A549 (cell line): Measurements from ENCODE around the gene ADI1. TPM values are rescaled to one million over a fixed set of nuclear protein-coding genes. Genes with fewer than 3 reads are reported as not detected.

ENCODE experiments used
- ATAC-seq, 2 experiments: fragments of 200-7000 bp in 1 of 2; fragments of >200 bp in 1 of 2; cut with Nextera tagmentation in 1 of 2; cut with Tn5 transposase in 1 of 2; 3 replicates each; pipeline versions ENCODE4 v1.8.0 to v1.9.1; 2018 to 2020; ENCODE audit warnings: mild to moderate bottlenecking in 1 of 2, moderate library complexity in 1 of 2
- CTCF ChIA-PET: fragments of 300-600 bp; sonication (Branson Sonifier 250); formaldehyde crosslinking; extraction: SDS; loops from one replicate; lab custom pipeline; 2021; ENCODE audit warnings: antibody characterized with exemption, inconsistent platforms; lab: Yijun Ruan, JAX
- POLR2A ChIA-PET: fragments of 350-600 bp; formaldehyde crosslinking; extraction: SDS; loops from one replicate; lab custom pipeline; 2021; ENCODE audit warnings: antibody characterized with exemption, inconsistent platforms; lab: Yijun Ruan, JAX
- DNase-seq, 2 experiments: peaks; one replicate each; pipeline versions ENCODE4 v3.0.0 to v3.0.0-alpha.2; 2011 to 2016; ENCODE audit warnings: low read depth in 1 of 2, low spot score in 1 of 2
- FAIRE-seq: peaks from 2 replicates; lab custom pipeline; 2011; peaks lifted over from hg19 to GRCh38; lab: Jason Lieb, UNC
- H3K27ac ChIP-seq, 2 experiments: fragments of >200 bp; sonication (Bioruptor Twin); formaldehyde crosslinking; 3 replicates each; pipeline ENCODE4 v1.5.1; 2016 to 2017
- H3K4me1 ChIP-seq: fragments of >200 bp; sonication (Bioruptor Twin); formaldehyde crosslinking; 3 replicates; pipeline ENCODE4 v1.6.1; 2016
- H3K4me2 ChIP-seq: fragments of >200 bp; sonication (Bioruptor Twin); formaldehyde crosslinking; 3 replicates; pipeline ENCODE4 v1.6.1; 2016
- H3K4me3 ChIP-seq: fragments of >200 bp; sonication (Bioruptor Twin); formaldehyde crosslinking; 3 replicates; pipeline ENCODE4 v1.5.1; 2016
- H3K9me3 ChIP-seq: fragments of >200 bp; sonication (Bioruptor Twin); formaldehyde crosslinking; 3 replicates; pipeline ENCODE4 v1.6.1; 2016
- CBX8 ChIP-seq: fragments of 200-600 bp; sonication (generic); IDR thresholded peaks from 2 replicates; pipeline ENCODE4 v1.6.1; 2016
- CEBPB ChIP-seq, 2 experiments: fragments of >200 bp in 1 of 2; sonication (Bioruptor Twin) in 1 of 2; formaldehyde crosslinking in 1 of 2; IDR thresholded peaks; 2 replicates each; pipeline ENCODE4 v1.6.1; 2012 to 2016
- EHF ChIP-seq: fragments of 250-450 bp; sonication (Bioruptor Pico); IDR thresholded peaks from 2 replicates; pipeline ENCODE4 v1.5.0; 2020; ENCODE audit warnings: mild to moderate bottlenecking
- ELK1 ChIP-seq: fragments of 150-350 bp; IDR thresholded peaks from 2 replicates; pipeline ENCODE4 v1.6.1; 2014; ENCODE audit warnings: low read depth, mild to moderate bottlenecking, low read length
- ESRRA ChIP-seq: fragments of 150-350 bp; IDR thresholded peaks from 2 replicates; pipeline ENCODE4 v1.6.1; 2014; ENCODE audit warnings: mild to moderate bottlenecking, low read length, borderline replicate concordance
- FOSL2 ChIP-seq, 2 experiments: fragments of 450-650 bp in 1 of 2; fragments of >200 bp in 1 of 2; sonication (Bioruptor Twin) in 1 of 2; formaldehyde crosslinking; IDR thresholded peaks; 2 replicates each; pipeline versions ENCODE4 v1.5.0 to v1.6.1; 2016 to 2020; ENCODE audit warnings: mild to moderate bottlenecking in 1 of 2, moderate library complexity in 1 of 2
- FOXS1 ChIP-seq: fragments of 250-450 bp; sonication (Bioruptor Pico); IDR thresholded peaks from 2 replicates; pipeline ENCODE4 v1.5.0; 2020; ENCODE audit warnings: mild to moderate bottlenecking, moderate library complexity
- GATA3 ChIP-seq: IDR thresholded peaks from 2 replicates; pipeline ENCODE4 v1.6.1; 2012; ENCODE audit warnings: borderline replicate concordance
- HDAC2 ChIP-seq: fragments of 200-600 bp; sonication (generic); IDR thresholded peaks from 2 replicates; pipeline ENCODE4 v1.6.1; 2016
- HOXA7 ChIP-seq: fragments of 250-450 bp; sonication (Bioruptor Pico); IDR thresholded peaks from 2 replicates; pipeline ENCODE4 v1.5.0; 2020; ENCODE audit warnings: mild to moderate bottlenecking, moderate library complexity
- HOXB13 ChIP-seq: fragments of 250-450 bp; sonication (Bioruptor Pico); IDR thresholded peaks from 2 replicates; pipeline ENCODE4 v1.5.0; 2020; ENCODE audit warnings: low read depth, mild to moderate bottlenecking, moderate library complexity
- JUNB ChIP-seq: fragments of >200 bp; sonication (Bioruptor Twin); formaldehyde crosslinking; IDR thresholded peaks from 2 replicates; pipeline ENCODE4 v1.6.1; 2016
- MAX ChIP-seq: IDR thresholded peaks from 2 replicates; pipeline ENCODE4 v1.6.1; 2012
- MAZ ChIP-seq: fragments of 150-350 bp; IDR thresholded peaks from 2 replicates; pipeline ENCODE4 v1.6.1; 2014; ENCODE audit warnings: antibody characterized with exemption, low read depth, low read length, borderline replicate concordance
- MYC ChIP-seq: IDR thresholded peaks from 2 replicates; pipeline ENCODE4 v1.6.1; 2012; ENCODE audit warnings: mild to moderate bottlenecking, inconsistent platforms, low read length, improper control_type of control experiment, borderline replicate concordance
- NFE2L2 ChIP-seq: fragments of 150-350 bp; conservative IDR thresholded peaks from 2 replicates; pipeline ENCODE4 v1.6.1; 2014; ENCODE audit warnings: low read length
- NR3C1 ChIP-seq: fragments of >200 bp; sonication (Bioruptor Twin); formaldehyde crosslinking; IDR thresholded peaks from 3 replicates; pipeline ENCODE4 v1.6.1; 2017
- PHF8 ChIP-seq: fragments of 200-600 bp; sonication (generic); IDR thresholded peaks from 2 replicates; pipeline ENCODE4 v1.6.1; 2016; ENCODE audit warnings: low read depth, mild to moderate bottlenecking, antibody characterized with exemption, moderate library complexity, borderline replicate concordance
- RARB ChIP-seq: fragments of 250-450 bp; sonication (Bioruptor Pico); IDR thresholded peaks from 2 replicates; pipeline ENCODE4 v1.8.0; 2021; ENCODE audit warnings: mild to moderate bottlenecking, moderate library complexity
- RCOR1 ChIP-seq: fragments of 150-350 bp; IDR thresholded peaks from 2 replicates; pipeline ENCODE4 v1.6.1; 2014; ENCODE audit warnings: antibody characterized with exemption, low read length, low read depth
- RNF2 ChIP-seq: fragments of 200-600 bp; sonication (generic); IDR thresholded peaks from 2 replicates; pipeline ENCODE4 v1.6.1; 2016; ENCODE audit warnings: low read depth, mild to moderate bottlenecking, antibody characterized with exemption, moderate library complexity, borderline replicate concordance
- SMC3 ChIP-seq: fragments of >200 bp; sonication (Bioruptor Twin); formaldehyde crosslinking; IDR thresholded peaks from 3 replicates; pipeline ENCODE4 v1.6.1; 2018; ENCODE audit warnings: inconsistent platforms
- WGBS: methylation state at CpG from one replicate; pipeline ENCODE4 v1.1.6; 2017; ENCODE audit errors: missing lambda C conversion rate; 5-methylcytosine and 5-hydroxymethylcytosine counted together
- polyA plus RNA-seq, 4 experiments: library from polyadenylated mRNA; depleted of rRNA in 3 of 4; stranded (reverse); fragments of >200 nt; fragmentation: RNase III in 1 of 4; extraction: RNeasy Plus Mini Kit Qiagen cat#74134 plus additional on column Dnase treatment in 1 of 4; gene quantifications; 2 replicates in 3 of 4; 3 replicates in 1 of 4; pipeline ENCODE4 v1.2.3, GENCODE V29; 2011 to 2017
- TF ChIP-seq, protein P1 (sequence below): IDR thresholded peaks from 2 replicates; pipeline ENCODE4 v1.6.1; 2012
- TF ChIP-seq, protein P2 (sequence below): fragments of 250-450 bp; sonication (Bioruptor Pico); IDR thresholded peaks from 2 replicates; pipeline ENCODE4 v1.5.0; 2020; ENCODE audit warnings: low read depth, mild to moderate bottlenecking, moderate library complexity
- TF ChIP-seq, protein P3 (sequence below): fragments of >200 bp; sonication (Bioruptor Twin); formaldehyde crosslinking; IDR thresholded peaks from 3 replicates; pipeline ENCODE4 v1.6.1; 2016

The ADI1 gene
- polyA plus RNA-seq, 2 of the 4 experiments (the other 2 are of a cell fraction) = 47.9 to 84.6 TPM

DNA sequence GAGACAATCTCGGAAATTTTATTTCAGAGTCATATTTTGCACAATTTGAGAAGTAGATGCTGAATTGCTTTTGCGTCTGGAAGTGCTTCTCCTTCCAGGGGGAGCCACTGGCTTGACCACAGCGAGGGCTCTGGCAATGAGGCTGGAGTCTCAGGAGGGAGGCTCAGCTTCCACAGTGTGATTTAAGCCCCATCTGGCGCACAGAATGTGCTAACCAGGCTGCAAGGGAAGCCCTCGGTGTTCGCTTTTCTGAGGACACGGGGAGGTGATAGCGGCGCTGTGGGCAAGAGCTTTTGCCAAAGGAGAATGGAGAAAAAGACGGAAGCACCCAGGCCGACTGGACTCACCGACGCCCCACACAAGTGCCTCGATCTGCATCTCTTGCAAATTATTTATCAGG lies 52.4 kb downstream of the ADI1 start:
- POLR2A ChIA-PET = no interaction called here
- WGBS = 89% methylated on average over 14 of the region's 14 CpGs
- H3K4me1 ChIP-seq = peaks cover 17% of the 10 kb centered on the region
- ATAC-seq = no peak
- no peaks in the 10 kb centered on the region for H3K9me3 ChIP-seq
- no peak for DNase-seq
- no peak for FAIRE-seq
- CTCF ChIA-PET = interaction anchor here (1.0 to 4.0 kb wide), 5 partner anchors 43 to 188 kb away, joined by 3 to 23 read pairs (median 4); no protein-coding TSS in a partner anchor
- no peak overlapping the region for H3K4me2 ChIP-seq
- no peak overlapping the region for H3K27ac ChIP-seq
- TF ChIP-seq GATA3 (no peak), CBX8 (no peak), HOXB13 (CRISPR knock-in tag) (no peak), PHF8 (no peak), CEBPB (IDR thresholded peaks at IDR 0.05) (no peak), EHF (CRISPR knock-in tag) (no peak), RNF2 (no peak), HOXA7 (CRISPR knock-in tag) (no peak)
- TF ChIP-seq, protein P1, sequence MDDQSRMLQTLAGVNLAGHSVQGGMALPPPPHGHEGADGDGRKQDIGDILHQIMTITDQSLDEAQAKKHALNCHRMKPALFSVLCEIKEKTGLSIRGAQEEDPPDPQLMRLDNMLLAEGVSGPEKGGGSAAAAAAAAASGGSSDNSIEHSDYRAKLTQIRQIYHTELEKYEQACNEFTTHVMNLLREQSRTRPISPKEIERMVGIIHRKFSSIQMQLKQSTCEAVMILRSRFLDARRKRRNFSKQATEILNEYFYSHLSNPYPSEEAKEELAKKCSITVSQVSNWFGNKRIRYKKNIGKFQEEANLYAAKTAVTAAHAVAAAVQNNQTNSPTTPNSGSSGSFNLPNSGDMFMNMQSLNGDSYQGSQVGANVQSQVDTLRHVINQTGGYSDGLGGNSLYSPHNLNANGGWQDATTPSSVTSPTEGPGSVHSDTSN = no peak
- no peak overlapping the region for H3K4me3 ChIP-seq

DNA sequence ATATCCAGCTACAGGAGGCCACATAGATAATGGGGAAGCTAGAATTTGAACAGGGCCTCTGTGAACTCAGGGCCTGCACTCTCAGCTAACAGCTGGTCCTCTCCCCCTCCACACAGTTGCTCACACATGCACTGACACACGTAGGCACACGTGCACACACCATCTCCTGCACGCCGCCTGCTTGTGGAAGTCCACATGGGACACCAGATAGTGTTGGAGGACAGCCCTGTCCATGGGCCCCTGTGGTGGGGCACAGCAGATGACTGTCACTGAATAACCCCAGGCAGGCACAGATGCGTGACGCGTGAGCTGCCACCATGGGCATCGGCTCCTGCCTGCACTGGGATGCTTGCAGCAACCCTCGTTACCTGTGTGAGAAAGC lies 52.9 kb downstream of the ADI1 start:
- WGBS = 97% methylated on average over 9 of the region's 9 CpGs
- Histone ChIP-seq H3K4me1 (peaks cover 17% of the 10 kb centered on the region), H3K4me3 (no peak overlapping the region), H3K27ac (peak overlapping the region; percentile 21 to 83; a peak in 4 of 6 replicates), H3K9me3 (no peaks in the 10 kb centered on the region), H3K4me2 (no peak overlapping the region; the same call in 2 of the 3 replicates)
- no peak for TF ChIP-seq MAZ
- TF ChIP-seq MAX = no peak
- TF ChIP-seq, protein P2, sequence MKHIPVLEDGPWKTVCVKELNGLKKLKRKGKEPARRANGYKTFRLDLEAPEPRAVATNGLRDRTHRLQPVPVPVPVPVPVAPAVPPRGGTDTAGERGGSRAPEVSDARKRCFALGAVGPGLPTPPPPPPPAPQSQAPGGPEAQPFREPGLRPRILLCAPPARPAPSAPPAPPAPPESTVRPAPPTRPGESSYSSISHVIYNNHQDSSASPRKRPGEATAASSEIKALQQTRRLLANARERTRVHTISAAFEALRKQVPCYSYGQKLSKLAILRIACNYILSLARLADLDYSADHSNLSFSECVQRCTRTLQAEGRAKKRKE (CRISPR knock-in tag) = no peak
- no peak for TF ChIP-seq NFE2L2
- TF ChIP-seq FOXS1 (CRISPR knock-in tag) = no peak
- no peak for TF ChIP-seq ELK1
- TF ChIP-seq FOSL2 (IDR thresholded peaks at IDR 0.05) = no peak
- no peak for TF ChIP-seq FOSL2 (CRISPR knock-in tag; IDR thresholded peaks at IDR 0.05)
- no peak for TF ChIP-seq HDAC2
- no peak for TF ChIP-seq RARB (CRISPR knock-in tag)
- no peak for TF ChIP-seq ESRRA
- TF ChIP-seq CEBPB (IDR thresholded peaks at IDR 0.05) = no peak
- TF ChIP-seq CBX8 = no peak
- no peak for TF ChIP-seq NR3C1
- TF ChIP-seq, protein P3, sequence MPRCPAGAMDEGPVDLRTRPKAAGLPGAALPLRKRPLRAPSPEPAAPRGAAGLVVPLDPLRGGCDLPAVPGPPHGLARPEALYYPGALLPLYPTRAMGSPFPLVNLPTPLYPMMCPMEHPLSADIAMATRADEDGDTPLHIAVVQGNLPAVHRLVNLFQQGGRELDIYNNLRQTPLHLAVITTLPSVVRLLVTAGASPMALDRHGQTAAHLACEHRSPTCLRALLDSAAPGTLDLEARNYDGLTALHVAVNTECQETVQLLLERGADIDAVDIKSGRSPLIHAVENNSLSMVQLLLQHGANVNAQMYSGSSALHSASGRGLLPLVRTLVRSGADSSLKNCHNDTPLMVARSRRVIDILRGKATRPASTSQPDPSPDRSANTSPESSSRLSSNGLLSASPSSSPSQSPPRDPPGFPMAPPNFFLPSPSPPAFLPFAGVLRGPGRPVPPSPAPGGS = no peak
- no peak for TF ChIP-seq MYC
- no peak for TF ChIP-seq RNF2
- TF ChIP-seq RCOR1 = no peak
- TF ChIP-seq SMC3 = no peak
- no peak for TF ChIP-seq JUNB
- ATAC-seq (no peak; a peak in 1 of 6 replicates), FAIRE-seq (no peak), DNase-seq (no peak)
- ChIA-PET POLR2A (no interaction called here), CTCF (interaction anchor here (1.0 to 6.3 kb wide), 7 partner anchors 14 to 188 kb away, joined by 3 to 64 read pairs (median 4); no protein-coding TSS in a partner anchor)
